ENCODE measurements around the gene MRPS18A.
"Not testable (repeated sequence)": the region's sequence is repeated elsewhere in the genome, so short reads cannot be mapped to it uniquely, and the experiment has no call there.

MRPS18A gene

GRCh38 chr6:43645613-43645964, 42.0 kb downstream of the MRPS18A start:
- no peak overlapping the region for H3K27ac ChIP-seq
- TF ChIP-seq CTCF (IDR thresholded peaks at IDR 0.05) = no peak
- no peak for DNase-seq (ENCODE audit: low spot score)
- H3K4me3 ChIP-seq = peak overlapping the region; percentile 78

GRCh38 chr6:43644940-43645612, 42.5 kb downstream of the MRPS18A start, which contains the start of gene RSPH9:
RSPH9 (plus strand) TSS chr6:43645036; CDS start chr6:43645099, 63 bp downstream.
- no peak for TF ChIP-seq CTCF (IDR thresholded peaks at IDR 0.05)
- peak within 1 kb of the TSS in 1 of 2 donors; percentile 70 for H3K27ac ChIP-seq
- H3K4me3 ChIP-seq = peak within 1 kb of the TSS; percentile 78
- DNase-seq (ENCODE audit: low spot score) = no peak

GRCh38 chr6:43639984-43640800, 47.4 kb downstream of the MRPS18A start:
- no peak overlapping the region for H3K27ac ChIP-seq
- no peak for DNase-seq (ENCODE audit: low spot score)
- H3K4me3 ChIP-seq = no peak overlapping the region
- TF ChIP-seq CTCF (IDR thresholded peaks at IDR 0.05) = no peak

GRCh38 chr6:43636308-43636659, 51.3 kb downstream of the MRPS18A start:
- peak overlapping the region; percentile 96 for H3K4me3 ChIP-seq
- peak overlapping the region; percentile 55 to 93 for H3K27ac ChIP-seq
- DNase-seq (ENCODE audit: low spot score) = no peak
- no peak for TF ChIP-seq CTCF (IDR thresholded peaks at IDR 0.05)

- no peak for TF ChIP-seq CTCF (IDR thresholded peaks at IDR 0.05)
- peak; percentile 87 for DNase-seq (ENCODE audit: low spot score)
- Histone ChIP-seq H3K4me3 (peak within 1 kb of the TSS; percentile 96), H3K27ac (peak within 1 kb of the TSS; percentile 55 to 93)
Measured at GRCh38 chr6:43635387-43636307, 51.9 kb downstream of the MRPS18A start, which contains the start of gene MAD2L1BP. MAD2L1BP (plus strand) TSS chr6:43635840; CDS start chr6:43635876, 36 bp downstream.

- Histone ChIP-seq H3K27ac (peak overlapping the region in 1 of 2 donors; percentile 55), H3K4me3 (no peak overlapping the region)
- no peak for TF ChIP-seq CTCF (IDR thresholded peaks at IDR 0.05)
- no peak for DNase-seq (ENCODE audit: low spot score)
Measured at GRCh38 chr6:43634702-43635303, 52.8 kb downstream of the MRPS18A start.

- not testable (repeated sequence) for DNase-seq (ENCODE audit: low spot score); H3K27ac ChIP-seq; H3K4me3 ChIP-seq
Measured at GRCh38 chr6:43633002-43633401, 54.6 kb downstream of the MRPS18A start.

All from coronary artery (tissue), 2 donors.